Measurements from ENCODE around the gene ARF1. TPM values are rescaled to one million over a fixed set of nuclear protein-coding genes. Genes with fewer than 3 reads are reported as not detected.
A peak's percentile ranks its signal among the peaks of the same experiment; 100 is the strongest.

Gene ARF1
- total RNA-seq, 1 donor from 2014 or later, result 288 TPM

- H3K27ac Mint-ChIP-seq, result peak overlapping the region; percentile 35
- peaks cover 24% of the 10 kb centered on the region for H3K27me3 Mint-ChIP-seq
- H3K36me3 Mint-ChIP-seq, result no peaks in the 10 kb centered on the region
- peaks cover 5% of the 10 kb centered on the region for H3K4me1 Mint-ChIP-seq (ENCODE audit: unreplicated experiment)
- H3K9me3 Mint-ChIP-seq, result no peaks in the 10 kb centered on the region
- no peak for TF ChIP-seq CTCF (conservative IDR thresholded peaks at IDR 0.05)
- no peak overlapping the region for H3K4me3 Mint-ChIP-seq
- DNase-seq (ENCODE audit: extremely low spot score, unreplicated experiment), result no peak
Measured at GRCh38 chr1:228073857-228074545, 8.5 kb upstream of the ARF1 start.

- Mint-ChIP-seq H3K27me3 (peaks cover 24% of the 10 kb centered on the region), H3K36me3 (no peaks in the 10 kb centered on the region), H3K9me3 (no peaks in the 10 kb centered on the region), H3K27ac (no peak overlapping the region), H3K4me3 (no peak overlapping the region), H3K4me1 (ENCODE audit: unreplicated experiment) (peaks cover 5% of the 10 kb centered on the region)
- TF ChIP-seq CTCF (conservative IDR thresholded peaks at IDR 0.05), result no peak
- DNase-seq (ENCODE audit: extremely low spot score, unreplicated experiment), result no peak
Measured at GRCh38 chr1:228074954-228075730, 7.4 kb upstream of the ARF1 start.

DNA sequence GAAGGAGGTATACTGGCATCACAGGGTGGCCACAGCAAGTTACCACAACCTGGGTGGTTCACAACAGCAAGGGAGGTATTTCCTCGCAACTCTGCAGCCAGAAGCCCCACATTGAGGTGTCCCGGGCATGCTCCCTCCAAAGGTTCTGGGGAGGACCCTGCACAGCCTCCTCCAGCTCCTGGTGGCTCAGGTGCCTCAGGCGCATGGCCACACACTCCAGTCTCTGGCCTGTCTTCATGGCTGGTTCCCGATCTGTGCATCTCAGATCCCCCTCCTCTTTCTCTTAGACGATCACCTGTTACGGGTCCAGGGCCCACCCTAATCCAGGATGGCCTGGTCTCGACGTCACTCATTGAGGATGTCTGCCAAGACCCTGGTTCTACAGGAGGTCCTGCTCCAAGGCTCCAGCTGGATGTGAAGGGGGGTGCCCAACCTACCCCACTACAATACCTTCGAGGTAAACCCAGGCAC is 6.7 kb upstream of the ARF1 start:
- no peak for TF ChIP-seq CTCF (conservative IDR thresholded peaks at IDR 0.05)
- H3K27ac Mint-ChIP-seq, result no peak overlapping the region
- no peak overlapping the region for H3K4me3 Mint-ChIP-seq
- DNase-seq (ENCODE audit: extremely low spot score, unreplicated experiment), result no peak
- H3K36me3 Mint-ChIP-seq, result no peaks in the 10 kb centered on the region
- H3K27me3 Mint-ChIP-seq, result peaks cover 22% of the 10 kb centered on the region
- H3K4me1 Mint-ChIP-seq (ENCODE audit: unreplicated experiment), result peaks cover 5% of the 10 kb centered on the region
- no peaks in the 10 kb centered on the region for H3K9me3 Mint-ChIP-seq

DNA sequence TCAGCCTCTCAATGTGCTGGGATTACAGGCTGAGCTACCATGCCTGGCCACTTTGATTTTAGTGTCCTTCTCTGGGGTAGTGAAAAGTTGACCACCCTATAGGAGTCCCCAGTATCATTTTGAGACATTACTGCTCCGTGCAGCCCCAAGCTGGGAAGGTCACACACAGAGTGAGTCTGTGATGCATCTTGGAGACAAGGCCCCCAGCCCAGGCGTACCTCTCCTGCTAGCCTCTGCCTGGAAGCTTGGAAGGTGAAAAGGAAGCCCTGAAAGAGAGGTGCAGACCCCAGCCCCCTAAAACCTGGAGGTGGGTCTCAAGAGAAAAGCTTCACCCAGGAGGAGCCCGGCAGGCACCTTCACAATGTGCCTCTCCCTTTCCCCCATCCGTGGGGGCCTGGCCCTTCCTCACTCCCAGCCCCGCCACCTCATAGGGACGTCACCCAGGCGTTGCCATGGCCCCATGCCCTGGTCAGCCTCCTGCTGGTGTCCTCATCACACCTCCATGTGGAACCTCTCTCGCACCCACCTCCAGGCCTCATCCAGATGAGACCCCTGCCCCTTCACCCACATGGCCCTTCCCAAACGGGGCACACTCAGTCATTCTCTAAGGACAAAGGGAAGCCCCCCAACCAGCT is 5.6 kb upstream of the ARF1 start:
- no peak for TF ChIP-seq CTCF (conservative IDR thresholded peaks at IDR 0.05)
- Mint-ChIP-seq H3K27ac (no peak overlapping the region), H3K9me3 (no peaks in the 10 kb centered on the region), H3K4me3 (no peak overlapping the region), H3K27me3 (peaks cover 15% of the 10 kb centered on the region), H3K36me3 (no peaks in the 10 kb centered on the region), H3K4me1 (ENCODE audit: unreplicated experiment) (peaks cover 5% of the 10 kb centered on the region)
- no peak for DNase-seq (ENCODE audit: extremely low spot score, unreplicated experiment)

DNA sequence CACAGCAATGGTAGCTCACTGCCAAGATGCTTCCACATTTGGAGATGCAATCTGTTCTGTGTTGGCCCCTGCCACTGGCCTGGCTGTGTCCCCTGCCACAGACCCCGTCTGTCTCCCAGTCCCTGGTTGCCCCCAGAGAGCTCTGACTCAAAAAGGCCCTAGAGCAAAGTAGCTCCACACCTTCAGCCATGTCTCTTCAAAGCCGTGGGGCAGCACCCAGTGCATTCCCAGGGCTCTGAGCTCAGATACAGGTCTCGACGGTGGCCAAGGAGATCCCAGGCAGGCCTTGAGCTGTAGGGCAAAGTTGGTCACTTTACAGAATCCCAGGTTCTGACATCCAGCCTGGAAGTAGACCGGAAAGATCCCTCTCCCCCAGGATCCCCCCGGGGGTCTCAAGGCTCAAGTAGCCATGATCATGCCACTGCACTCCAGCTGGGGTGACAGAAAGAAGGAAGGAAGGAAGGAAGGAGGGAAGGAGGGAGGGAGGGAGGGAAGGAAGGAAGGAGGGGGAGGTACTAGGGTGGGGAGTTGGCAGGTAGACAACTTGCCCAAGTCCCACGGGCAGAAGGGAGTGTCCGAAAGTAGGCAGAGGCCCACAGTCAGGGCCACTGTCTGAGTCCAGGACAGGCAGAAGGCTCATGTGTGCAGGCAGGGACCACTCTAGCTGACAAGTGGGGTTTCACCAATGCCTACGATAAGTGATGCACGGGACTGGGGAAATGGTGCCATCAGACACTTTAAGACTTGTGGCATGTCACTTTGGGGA is 4.8 kb upstream of the ARF1 start:
- Mint-ChIP-seq H3K27me3 (peaks cover 10% of the 10 kb centered on the region), H3K27ac (no peak overlapping the region), H3K4me1 (ENCODE audit: unreplicated experiment) (peaks cover 5% of the 10 kb centered on the region), H3K36me3 (no peaks in the 10 kb centered on the region), H3K9me3 (no peaks in the 10 kb centered on the region), H3K4me3 (peak overlapping the region; percentile 24)
- TF ChIP-seq CTCF (conservative IDR thresholded peaks at IDR 0.05), result no peak
- no peak for DNase-seq (ENCODE audit: extremely low spot score, unreplicated experiment)
